Left lung (tissue), 10 donors: ENCODE measurements around the gene HDLBP. TPM values are rescaled to one million over a fixed set of nuclear protein-coding genes. Genes with fewer than 3 reads are reported as not detected.
A peak's percentile ranks its signal among the peaks of the same experiment; 100 is the strongest.

ENCODE experiments used
- ATAC-seq: fragments of 200-7000 bp; cut with Tn5 transposase; one replicate; pipeline ENCODE4 v1.9.1; 2020; ENCODE audit warnings: moderate library complexity
- DNase-seq, 4 donors: peaks; one replicate each; pipeline ENCODE4 v3.0.0-alpha.2; 2013 to 2020
- H3K27ac ChIP-seq, 2 donors: fragments of 200-600 bp; sonication (generic) in 1 of 2; one replicate each; pipeline versions ENCODE4 v1.5.0 to v1.8.0; 2020 to 2021
- H3K27me3 ChIP-seq, 2 donors: fragments of 200-600 bp; sonication (generic) in 1 of 2; one replicate each; pipeline versions ENCODE4 v1.5.0 to v1.8.0; 2020 to 2021
- H3K36me3 ChIP-seq, 2 donors: fragments of 200-600 bp; sonication (generic) in 1 of 2; one replicate each; pipeline versions ENCODE4 v1.5.0 to v1.8.0; 2020 to 2021
- H3K4me1 ChIP-seq, 2 donors: fragments of 200-600 bp; one replicate each; pipeline ENCODE4 v1.8.0; 2021
- H3K4me3 ChIP-seq, 2 donors: fragments of 200-600 bp; sonication (generic) in 1 of 2; one replicate each; pipeline versions ENCODE4 v1.5.0 to v1.8.0; 2020 to 2021; ENCODE audit warnings: mild to moderate bottlenecking in 1 of 2
- H3K9me3 ChIP-seq, 2 donors: fragments of 200-600 bp; sonication (generic) in 1 of 2; one replicate each; pipeline versions ENCODE4 v1.5.0 to v1.8.0; 2020 to 2021
- CTCF ChIP-seq, 2 donors: fragments of 200-600 bp; sonication (generic) in 1 of 2; IDR thresholded peaks; one replicate each; pipeline versions ENCODE4 v1.5.0 to v1.8.0; 2021; ENCODE audit warnings: antibody characterized with exemption in 2 of 2
- intact Hi-C, 2 donors: fragments of 100-400 bp; cut with DNase I; formaldehyde crosslinking; loops; one replicate each; pipeline versions ENCODE4 v1.11.2 to v1.14.2; 2022
- polyA plus RNA-seq, 6 donors: library from polyadenylated mRNA; unstranded; fragments of 120-200 nt; gene quantifications; one replicate each; pipeline ENCODE4 v1.2.1, GENCODE V29; 2013; ENCODE audit not compliant: insufficient read length in 6 of 6
- total RNA-seq, 2 donors: library from RNA; stranded (reverse); fragmentation: NEBNext Ultra II Directional; extraction: Animal tissue kit (Norgen Biotek cat#: 25700); gene quantifications; one replicate each; pipeline ENCODE4 v1.2.1, GENCODE V29; 2021
- donor health status: DM: no; HTN: yes; CAD: no.
- donor health status: DM: no; HTN: no; CAD: no.

HDLBP gene
- total and polyA plus RNA-seq, 8 donors: 369 to 567 (median 401) TPM

- no peaks in the 10 kb centered on the region for H3K9me3 ChIP-seq
- H3K36me3 ChIP-seq: no peaks in the 10 kb centered on the region
- TF ChIP-seq CTCF (IDR thresholded peaks at IDR 0.05): no peak
- peaks cover 0 to 5% of the 10 kb centered on the region in 2 donors for H3K4me1 ChIP-seq
- H3K27me3 ChIP-seq: no peaks in the 10 kb centered on the region
- ATAC-seq (no peak), DNase-seq (peak in 1 of 4 donors; percentile 63)
- H3K27ac ChIP-seq: no peak overlapping the region
- intact Hi-C loops: no loop called here
- no peak overlapping the region for H3K4me3 ChIP-seq
Observed at GRCh38 chr2:241203218-241204009, 112.1 kb downstream of the HDLBP start.

- H3K4me3 ChIP-seq: no peak overlapping the region
- peaks cover 0 to 5% of the 10 kb centered on the region in 2 donors for H3K4me1 ChIP-seq
- peak in 1 of 4 donors; percentile 46 for DNase-seq
- H3K27ac ChIP-seq: no peak overlapping the region
- TF ChIP-seq CTCF (IDR thresholded peaks at IDR 0.05): no peak
- H3K36me3 ChIP-seq: no peaks in the 10 kb centered on the region
- no peaks in the 10 kb centered on the region for H3K9me3 ChIP-seq
- no peaks in the 10 kb centered on the region for H3K27me3 ChIP-seq
- intact Hi-C loops: no loop called here
- no peak for ATAC-seq
Observed at GRCh38 chr2:241202681-241203080, 112.8 kb downstream of the HDLBP start.

GRCh38 chr2:241202268-241202585, 113.2 kb downstream of the HDLBP start:
- intact Hi-C loops: no loop called here
- Histone ChIP-seq H3K4me3 (no peak overlapping the region), H3K9me3 (no peaks in the 10 kb centered on the region), H3K36me3 (no peaks in the 10 kb centered on the region), H3K4me1 (peaks cover 0 to 5% of the 10 kb centered on the region in 2 donors), H3K27me3 (no peaks in the 10 kb centered on the region), H3K27ac (no peak overlapping the region)
- no peak for TF ChIP-seq CTCF (IDR thresholded peaks at IDR 0.05)
- DNase-seq (peak in 1 of 4 donors; percentile 61), ATAC-seq (no peak)

- no peaks in the 10 kb centered on the region for H3K36me3 ChIP-seq
- no peak for ATAC-seq
- H3K27me3 ChIP-seq: no peaks in the 10 kb centered on the region
- peaks cover 0 to 5% of the 10 kb centered on the region in 2 donors for H3K4me1 ChIP-seq
- no peak for TF ChIP-seq CTCF (IDR thresholded peaks at IDR 0.05)
- DNase-seq: peak in 1 of 4 donors; percentile 55
- no peaks in the 10 kb centered on the region for H3K9me3 ChIP-seq
- H3K4me3 ChIP-seq: no peak overlapping the region
- intact Hi-C loops: no loop called here
- H3K27ac ChIP-seq: no peak overlapping the region
Observed at GRCh38 chr2:241201445-241202267, 113.8 kb downstream of the HDLBP start.

GRCh38 chr2:241200822-241201395, 114.6 kb downstream of the HDLBP start:
- H3K4me1 ChIP-seq: peaks cover 0 to 5% of the 10 kb centered on the region in 2 donors
- H3K9me3 ChIP-seq: no peaks in the 10 kb centered on the region
- ATAC-seq: no peak
- no peaks in the 10 kb centered on the region for H3K27me3 ChIP-seq
- TF ChIP-seq CTCF (IDR thresholded peaks at IDR 0.05): no peak
- peak in 1 of 4 donors; percentile 57 for DNase-seq
- H3K4me3 ChIP-seq: no peak overlapping the region
- intact Hi-C loops: no loop called here
- H3K36me3 ChIP-seq: no peaks in the 10 kb centered on the region
- no peak overlapping the region for H3K27ac ChIP-seq
